GM21423 (cell line): ENCODE measurements around the gene TM9SF1.

Experiments
- ATAC-seq: cut with Tn5 transposase; IDR thresholded peaks from one replicate; pipeline ENCODE4 v1.9.1; 2021; ENCODE audit warnings: mild to moderate bottlenecking, moderate library complexity; ENCODE audit not compliant: unreplicated experiment

The TM9SF1 gene

GRCh38 chr14:24179961-24180796 lies 15.1 kb downstream of the TM9SF1 start:
- ATAC-seq: no peak

DNA sequence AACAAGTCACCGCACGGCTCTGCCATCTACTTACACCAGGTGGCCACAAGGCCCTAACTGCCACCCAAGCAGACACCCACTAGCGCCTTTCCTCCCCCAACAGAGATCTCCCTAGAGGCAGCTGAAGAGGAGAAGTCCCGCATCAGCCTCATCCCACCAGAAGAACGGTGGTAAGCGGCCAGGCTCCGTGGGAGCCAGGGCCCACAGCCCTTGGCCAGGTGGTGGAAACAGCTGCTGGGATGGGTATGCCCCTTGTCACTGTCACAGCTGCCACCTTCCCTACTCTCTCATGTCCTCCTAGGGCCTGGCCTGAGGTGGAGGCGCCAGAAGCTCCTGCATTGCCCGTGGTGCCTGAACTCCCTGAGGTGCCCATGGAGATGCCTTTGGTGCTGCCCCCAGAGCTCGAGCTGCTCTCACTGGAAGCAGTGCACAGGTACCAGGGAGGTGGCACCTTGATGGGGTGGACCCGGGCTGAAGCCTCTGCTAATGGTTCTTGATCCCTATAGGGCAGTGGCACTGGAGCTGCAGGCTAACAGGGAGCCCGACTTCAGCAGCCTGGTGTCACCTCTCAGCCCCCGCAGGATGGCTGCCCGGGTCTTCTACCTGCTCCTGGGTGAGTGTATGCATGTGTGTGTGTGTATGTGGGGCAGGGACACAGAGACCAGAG lies 15.8 kb downstream of the TM9SF1 start:
- ATAC-seq: no peak

- ATAC-seq: no peak
Measured at GRCh38 chr14:24178399-24179178, 16.7 kb downstream of the TM9SF1 start.

DNA sequence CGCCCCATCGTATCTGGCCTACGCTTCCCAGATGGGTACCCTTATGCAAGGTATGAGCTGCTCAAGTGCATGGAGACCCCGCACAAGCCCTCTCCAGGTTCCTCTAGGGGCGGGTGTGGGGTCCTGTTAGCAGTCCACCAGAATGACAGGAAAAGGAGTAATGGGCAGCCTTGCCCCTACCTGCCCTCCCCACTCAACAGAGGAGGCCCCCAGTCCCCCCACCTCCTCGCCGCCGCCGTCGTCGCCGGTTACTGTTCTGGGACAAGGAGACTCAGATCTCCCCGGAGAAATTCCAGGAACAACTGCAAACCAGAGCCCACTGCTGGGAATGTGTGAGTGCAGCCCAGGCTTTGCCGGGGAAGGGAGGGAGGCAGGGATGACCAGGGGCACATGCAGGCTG lies 17.4 kb downstream of the TM9SF1 start:
- ATAC-seq: no peak

GRCh38 chr14:24177041-24177825 lies 18.0 kb downstream of the TM9SF1 start:
- no peak for ATAC-seq

GRCh38 chr14:24176599-24176998 lies 18.6 kb downstream of the TM9SF1 start:
- ATAC-seq: no peak

- ATAC-seq: no peak
Measured at GRCh38 chr14:24172871-24173281, 22.4 kb downstream of the TM9SF1 start.

- no peak for ATAC-seq
Measured at GRCh38 chr14:24172261-24172860, 22.9 kb downstream of the TM9SF1 start.

DNA sequence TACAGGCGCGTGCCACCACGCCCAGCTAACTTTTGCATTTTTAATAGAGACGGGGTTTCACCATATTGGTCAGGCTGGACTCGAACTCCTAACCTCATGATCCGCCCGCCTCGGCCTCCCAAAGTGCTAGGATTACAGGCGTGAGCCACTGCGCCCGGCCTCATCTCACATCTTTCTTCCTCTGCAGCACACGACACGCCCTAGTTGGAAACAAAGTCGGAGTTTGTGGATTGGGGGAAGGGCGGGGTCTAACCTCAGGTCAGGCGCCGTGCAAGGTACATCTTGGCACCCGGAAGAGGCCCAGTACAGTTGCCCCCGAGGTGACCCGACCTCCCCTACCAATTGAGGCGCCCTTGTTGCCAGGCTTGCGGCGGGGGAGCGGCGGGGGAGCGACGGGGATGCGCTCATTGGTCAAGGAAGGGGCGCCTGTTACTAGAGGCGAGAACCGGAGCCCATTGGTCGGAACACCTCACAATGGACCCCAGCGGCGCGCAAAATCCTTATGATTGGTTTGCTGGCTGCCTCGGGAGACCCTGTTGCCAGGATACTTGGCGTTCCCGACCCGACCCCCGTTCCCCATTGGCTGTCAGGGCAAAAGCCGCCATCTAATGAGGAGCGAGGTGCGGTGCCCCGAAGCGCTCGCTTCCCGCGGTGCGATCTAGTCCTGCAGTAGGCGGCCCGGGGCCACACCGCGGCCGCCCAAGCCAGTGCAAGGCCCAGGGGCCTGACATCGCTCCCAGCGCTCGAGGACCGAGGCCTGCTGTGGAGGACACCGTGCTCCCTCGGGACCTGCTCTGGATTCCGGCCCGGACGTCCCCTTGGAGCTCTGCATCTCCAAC lies 23.6 kb downstream of the TM9SF1 start, which contains the start of gene REC8:
REC8 (plus strand) TSS at position 659 of the 839 bp plus-strand sequence. CDS start 473 bp downstream, outside the sequence.
- ATAC-seq: peak; percentile 83

- ATAC-seq: no peak
Measured at GRCh38 chr14:24167469-24168114, 27.6 kb downstream of the TM9SF1 start.

- ATAC-seq: no peak
Measured at GRCh38 chr14:24165785-24166184, 29.5 kb downstream of the TM9SF1 start.

DNA sequence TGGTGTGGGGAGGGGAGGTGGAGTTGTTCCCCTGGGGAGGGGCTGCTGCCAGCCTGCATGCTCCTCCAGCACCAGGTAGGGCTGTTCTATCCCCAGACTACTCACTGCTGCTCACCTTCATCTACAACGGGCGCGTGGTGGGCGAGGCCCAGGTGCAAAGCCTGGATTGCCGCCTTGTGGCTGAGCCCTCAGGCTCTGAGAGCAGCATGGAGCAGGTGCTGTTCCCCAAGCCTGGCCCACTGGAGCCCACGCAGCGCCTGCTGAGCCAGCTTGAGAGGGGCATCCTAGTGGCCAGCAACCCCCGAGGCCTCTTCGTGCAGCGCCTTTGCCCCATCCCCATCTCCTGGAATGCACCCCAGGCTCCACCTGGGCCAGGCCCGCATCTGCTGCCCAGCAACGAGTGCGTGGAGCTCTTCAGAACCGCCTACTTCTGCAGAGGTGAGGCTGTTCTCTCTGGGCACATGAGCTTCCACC lies 30.7 kb downstream of the TM9SF1 start:
- no peak for ATAC-seq

DNA sequence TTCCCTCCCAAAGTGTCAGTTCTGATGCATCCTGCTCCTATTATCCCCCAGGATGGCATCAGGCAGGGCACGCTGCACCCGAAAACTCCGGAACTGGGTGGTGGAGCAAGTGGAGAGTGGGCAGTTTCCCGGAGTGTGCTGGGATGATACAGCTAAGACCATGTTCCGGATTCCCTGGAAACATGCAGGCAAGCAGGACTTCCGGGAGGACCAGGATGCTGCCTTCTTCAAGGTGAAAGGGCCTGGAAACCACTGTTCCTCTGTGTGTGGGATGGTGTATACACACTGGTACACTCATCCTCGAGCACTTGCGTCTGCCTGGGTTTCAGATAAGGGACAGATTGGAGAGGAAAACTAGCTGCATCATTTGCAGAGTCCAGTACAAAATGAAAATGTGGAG lies 33.1 kb downstream of the TM9SF1 start:
- no peak for ATAC-seq

- ATAC-seq: peak; percentile 79
Measured at GRCh38 chr14:24160850-24161804, 34.1 kb downstream of the TM9SF1 start, which contains the start of gene IRF9. TSS of gene IRF9 (plus strand) at chr14:24161265. CDS start at chr14:24162145, 880 bp downstream.

DNA sequence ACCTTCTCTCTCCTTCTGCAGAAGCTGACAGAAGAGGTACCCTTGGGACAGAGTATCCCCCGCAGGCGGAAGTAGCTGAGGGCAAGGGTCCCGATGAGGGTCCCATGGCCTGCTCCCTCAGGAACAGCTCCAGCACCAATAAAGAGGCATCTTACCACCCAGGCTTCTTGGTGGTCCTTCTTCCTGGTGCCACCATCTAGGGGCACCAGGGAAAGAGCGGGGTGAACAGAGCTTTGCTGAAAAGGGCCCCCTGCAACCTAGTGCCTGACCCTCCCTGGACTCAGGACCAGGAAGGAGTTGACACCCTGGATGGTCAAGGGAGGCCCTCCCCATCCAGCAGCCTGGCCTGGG lies 34.8 kb downstream of the TM9SF1 start:
- no peak for ATAC-seq

DNA sequence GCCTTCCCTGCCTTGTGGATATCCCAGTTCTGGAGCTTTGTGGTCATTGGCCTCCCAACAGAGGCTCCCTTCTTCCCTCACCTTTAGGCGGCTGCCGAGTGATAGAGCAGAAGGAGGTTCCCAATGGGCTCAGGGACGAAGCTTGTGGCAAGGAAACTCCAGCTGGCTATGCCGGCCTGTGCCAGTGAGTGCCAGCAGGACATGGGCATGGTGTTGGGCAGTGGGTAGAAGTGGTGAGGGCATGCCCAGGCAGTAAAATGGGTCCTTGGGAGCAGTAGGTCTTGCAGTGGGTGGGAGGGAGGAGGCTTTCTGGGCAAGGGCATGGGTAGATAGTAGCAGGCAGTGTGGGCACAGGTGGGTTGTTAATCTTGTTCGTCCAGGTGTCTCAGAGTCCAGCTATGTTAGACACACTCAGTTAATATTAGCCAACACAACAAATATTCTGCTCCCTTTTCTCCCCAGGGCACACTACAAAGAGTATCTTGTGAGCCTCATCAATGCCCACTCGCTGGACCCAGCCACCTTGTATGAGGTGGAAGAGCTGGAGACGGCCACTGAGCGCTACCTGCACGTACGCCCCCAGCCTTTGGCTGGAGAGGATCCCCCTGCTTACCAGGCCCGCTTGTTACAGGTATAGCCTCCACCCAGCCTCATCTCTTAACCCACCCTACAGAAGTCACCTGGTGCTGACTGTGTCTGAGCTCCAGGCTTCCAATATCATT lies 35.3 kb downstream of the TM9SF1 start:
- no peak for ATAC-seq

- ATAC-seq: no peak
Measured at GRCh38 chr14:24157331-24157730, 37.9 kb downstream of the TM9SF1 start.
